Measurements from ENCODE around the gene SHISA7. TPM values are rescaled to one million over a fixed set of nuclear protein-coding genes. Genes with fewer than 3 reads are reported as not detected.

SHISA7 gene
- not detected in 2 replicates for total RNA-seq

DNA sequence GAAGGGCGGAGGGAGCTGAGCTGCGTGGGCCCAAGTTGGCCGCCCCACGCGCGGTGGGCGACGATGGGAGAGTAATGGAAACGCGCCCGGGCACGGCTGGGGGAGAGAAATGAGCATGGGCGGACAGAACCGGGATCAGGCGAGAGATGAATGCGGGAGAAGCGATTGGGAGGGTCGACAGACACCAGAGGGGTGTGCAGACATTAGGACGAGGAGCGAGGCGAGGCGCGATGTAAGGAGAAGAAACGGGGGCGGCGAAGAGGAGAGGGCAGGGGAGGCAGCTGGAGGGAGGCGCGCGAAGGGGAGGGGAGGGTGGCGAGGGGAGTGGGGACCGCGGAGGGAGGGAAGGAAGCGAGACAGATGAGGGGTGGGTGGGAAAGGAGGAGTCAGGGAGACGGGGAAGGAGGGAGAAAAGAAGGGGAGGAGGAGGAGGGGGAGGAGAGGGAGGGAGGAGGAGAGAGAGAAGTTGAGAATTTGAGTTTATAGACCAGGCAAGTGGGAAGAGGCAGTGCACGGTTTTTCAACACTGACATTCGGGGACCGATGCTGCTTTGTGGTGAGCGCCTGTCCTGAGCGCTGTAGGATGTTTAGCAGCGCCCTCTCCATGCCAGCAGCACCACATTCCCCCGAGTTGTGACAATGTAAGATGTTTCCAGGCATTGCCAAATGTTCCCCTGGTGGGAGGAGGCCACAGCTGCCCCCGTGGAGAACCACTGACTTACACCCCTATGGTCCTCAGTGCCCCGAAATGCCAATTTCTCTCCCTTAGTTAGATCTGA lies at the start of gene SHISA7:
Gene SHISA7 (minus strand): TSS at position 256 of the 779 bp plus-strand sequence. CDS start 437 bp downstream, outside the sequence.

DNA sequence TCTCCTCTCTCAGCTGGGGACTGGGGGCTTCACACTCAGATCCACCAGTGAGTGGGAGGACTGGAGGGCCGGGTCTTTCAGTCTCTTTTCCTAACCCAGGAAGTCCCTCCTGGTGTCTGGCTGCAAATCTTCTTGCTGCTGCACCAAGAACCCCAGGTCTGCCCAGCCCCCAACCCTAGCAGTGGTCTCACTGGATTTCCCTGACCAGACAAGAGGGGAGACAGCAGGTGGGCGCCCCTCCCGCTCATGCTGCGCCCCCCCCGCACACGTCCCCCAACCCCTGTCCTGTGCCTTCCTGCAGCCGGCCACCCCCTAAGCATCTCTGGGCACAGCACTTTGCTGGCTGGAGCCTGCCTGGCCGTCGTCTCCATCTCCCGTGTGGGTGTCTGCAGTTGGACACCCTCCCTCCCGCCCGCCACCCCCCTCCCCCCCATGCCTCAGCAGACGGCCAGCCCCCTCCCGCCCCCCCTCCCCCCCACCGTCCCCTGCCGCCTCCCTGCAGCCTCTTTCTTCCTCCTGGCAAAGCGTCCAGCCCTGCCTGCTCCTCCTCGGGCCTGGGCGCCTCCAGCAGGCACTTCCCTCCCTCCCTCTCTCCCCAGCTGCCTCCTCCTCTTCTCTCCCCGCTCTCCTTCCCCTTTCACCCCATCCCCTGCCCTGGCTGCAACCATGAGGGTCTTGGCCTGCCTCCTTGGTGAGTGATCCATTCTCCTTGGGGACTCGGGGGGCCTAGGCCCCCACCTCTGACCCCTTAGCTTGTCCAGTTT lies 45.0 kb upstream of the SHISA7 start, which contains the start of gene SSC5D:
Gene SSC5D (plus strand): TSS at position 513 of the 764 bp plus-strand sequence. CDS start 154 bp downstream, at position 667.

DNA sequence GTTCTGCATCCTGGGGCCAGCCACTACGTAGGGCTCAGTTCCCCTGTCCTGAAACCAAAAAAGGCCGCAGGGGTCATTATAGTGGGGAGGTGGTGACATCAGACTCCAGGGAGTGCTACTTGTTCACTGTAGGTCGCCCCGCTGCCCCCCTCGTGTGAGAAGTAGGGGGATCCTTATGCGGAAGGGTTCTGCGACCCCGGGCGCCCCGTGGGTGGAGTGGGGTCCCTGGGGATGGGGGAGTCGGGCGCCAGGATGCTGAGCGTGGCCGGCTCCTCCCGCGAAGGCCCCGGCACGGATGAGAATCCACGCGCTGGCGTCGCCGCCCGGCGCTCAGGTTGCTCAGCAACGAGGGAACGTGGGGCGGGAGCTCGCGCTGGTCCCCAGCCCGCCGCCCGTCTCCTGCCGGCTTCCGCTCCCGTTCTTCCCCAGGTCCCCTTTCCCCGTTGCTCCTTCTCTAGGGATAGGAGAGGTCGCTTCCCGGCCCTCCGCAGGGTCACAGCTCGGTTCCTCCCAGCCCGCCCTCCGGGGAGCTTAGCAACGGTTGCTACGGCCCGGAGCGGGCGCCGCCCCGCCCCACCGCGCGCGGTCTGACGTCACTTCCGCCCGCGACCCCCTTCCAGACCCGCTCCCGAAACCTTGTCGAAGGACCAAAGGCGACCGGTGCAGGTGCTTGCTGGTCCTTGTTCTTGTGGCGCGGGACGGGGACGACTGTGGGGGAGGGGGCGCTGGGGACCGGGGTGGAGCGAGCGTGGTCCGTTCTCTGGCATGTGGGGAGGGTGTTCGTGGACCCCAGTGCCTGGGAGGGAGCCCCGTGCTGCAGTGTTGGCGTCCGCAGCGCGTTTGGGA lies 41.7 kb upstream of the SHISA7 start, which contains the start of gene NAT14:
Gene NAT14 (plus strand): TSS at position 596 of the 846 bp plus-strand sequence. CDS start 521 bp downstream, outside the sequence.

DNA sequence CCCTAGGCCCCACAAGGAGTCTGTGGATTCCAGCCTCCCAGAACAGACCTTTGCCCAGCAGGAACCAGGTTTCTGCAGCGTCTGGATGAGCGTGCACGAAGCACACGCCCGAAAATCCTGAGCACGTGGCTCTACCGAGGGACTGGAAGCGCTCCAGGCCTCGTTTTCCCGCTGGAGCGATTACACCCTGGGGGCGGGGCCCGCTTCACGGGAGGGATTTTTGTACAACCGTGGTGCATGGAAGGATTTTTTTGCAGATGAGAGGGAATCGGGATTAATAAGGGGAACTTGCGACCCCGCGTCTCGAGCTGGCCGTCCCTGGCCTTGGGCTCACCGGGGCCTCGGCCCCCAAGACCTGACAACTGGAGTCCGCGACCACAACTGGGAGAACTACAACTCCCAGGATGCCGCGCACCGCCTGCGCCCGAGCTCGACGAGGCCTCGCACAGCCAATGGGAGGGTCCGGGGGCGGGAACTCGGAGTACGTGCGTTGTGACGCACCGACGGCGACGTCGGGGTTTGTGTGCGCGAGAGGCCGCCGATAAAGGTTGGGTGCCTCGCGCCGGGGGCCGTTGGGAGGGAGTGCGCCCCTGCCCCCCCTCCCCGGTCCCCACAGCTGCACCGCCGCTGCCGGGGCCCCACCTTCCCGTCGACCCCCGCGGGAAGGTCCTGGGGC lies 33.1 kb upstream of the SHISA7 start, which contains the start of gene ZNF628:
Gene ZNF628 (plus strand): TSS at position 518 of the 676 bp plus-strand sequence. CDS start 3,294 bp downstream, outside the sequence.

DNA sequence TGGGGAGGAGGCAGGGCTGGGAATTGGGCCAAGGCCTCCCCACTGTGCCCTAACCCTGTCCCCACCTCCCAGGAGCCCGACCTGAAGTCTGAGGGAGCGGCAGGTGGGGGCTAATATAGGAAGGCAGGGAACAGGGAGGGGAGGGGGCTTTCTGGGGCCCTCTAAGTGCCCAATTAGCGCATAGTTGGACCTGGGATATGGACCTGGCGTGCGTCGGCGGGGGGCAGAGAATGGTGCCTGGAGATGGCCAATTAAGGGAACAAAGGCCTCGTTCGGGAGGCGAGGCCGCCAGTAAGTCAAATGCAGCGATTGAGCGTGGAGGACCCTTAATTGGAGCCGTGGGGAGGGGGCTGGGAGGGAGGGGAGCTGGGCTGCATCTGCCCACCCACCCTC lies 21.6 kb upstream of the SHISA7 start, which contains the start of gene C19orf85:
Gene C19orf85 (minus strand): TSS at position 90 of the 393 bp plus-strand sequence. CDS start 197 bp downstream, outside the sequence.

DNA sequence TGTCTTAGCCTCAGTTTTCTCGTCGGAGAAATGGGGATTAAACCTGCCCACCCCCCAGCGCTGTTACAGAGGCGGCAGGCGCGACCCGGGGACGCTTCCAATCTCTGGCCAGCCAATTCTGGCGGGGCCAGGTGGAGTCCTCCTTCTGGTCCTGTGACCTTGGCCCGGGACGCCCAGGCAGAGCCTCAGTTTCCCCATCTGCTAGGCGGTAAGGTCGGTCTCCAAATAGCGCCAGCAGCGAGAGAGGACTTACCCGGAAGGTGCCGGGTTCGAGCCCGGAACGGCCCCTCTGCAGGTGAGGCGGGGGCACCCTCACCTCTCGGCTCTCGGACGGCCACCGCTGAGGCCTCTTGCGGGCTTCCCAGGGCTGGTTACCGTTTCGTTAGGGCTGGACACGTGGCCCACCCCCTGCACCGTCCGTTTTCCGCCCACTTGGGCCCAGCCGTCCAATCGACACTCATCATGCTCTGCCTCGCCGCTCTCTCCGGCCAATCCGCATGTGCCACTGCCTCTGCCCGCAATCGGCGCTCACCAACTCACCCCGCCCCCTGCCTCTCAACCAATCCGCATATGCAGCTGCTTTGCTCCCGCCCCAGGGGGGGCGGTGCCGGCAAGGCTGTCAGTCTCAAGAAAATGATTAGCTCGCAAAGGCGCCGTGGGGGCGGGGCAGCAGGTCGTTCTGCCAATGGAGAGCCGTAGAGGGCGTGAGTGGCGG lies 18.3 kb upstream of the SHISA7 start, which contains the start of gene ISOC2:
Gene ISOC2 (minus strand): TSS at position 384 of the 715 bp plus-strand sequence. CDS start 5,156 bp downstream, outside the sequence.

DNA sequence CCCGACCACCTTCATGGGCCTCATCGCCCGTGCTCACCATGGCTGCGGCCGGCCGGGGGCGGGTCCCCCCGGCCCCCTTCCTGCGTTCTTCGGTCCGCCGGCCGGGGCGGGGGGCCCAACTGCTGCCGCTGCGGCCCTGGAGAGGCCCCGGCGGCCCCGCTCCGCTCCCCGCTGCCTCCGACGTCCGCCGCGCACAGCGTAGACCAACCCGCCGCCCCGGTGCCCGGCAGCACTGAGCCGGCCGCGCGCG lies 35.6 kb downstream of the SHISA7 start, which contains the start of gene UBE2S:
Gene UBE2S (minus strand): TSS at position 239 of the 250 bp plus-strand sequence. CDS start 199 bp downstream, at position 40.

DNA sequence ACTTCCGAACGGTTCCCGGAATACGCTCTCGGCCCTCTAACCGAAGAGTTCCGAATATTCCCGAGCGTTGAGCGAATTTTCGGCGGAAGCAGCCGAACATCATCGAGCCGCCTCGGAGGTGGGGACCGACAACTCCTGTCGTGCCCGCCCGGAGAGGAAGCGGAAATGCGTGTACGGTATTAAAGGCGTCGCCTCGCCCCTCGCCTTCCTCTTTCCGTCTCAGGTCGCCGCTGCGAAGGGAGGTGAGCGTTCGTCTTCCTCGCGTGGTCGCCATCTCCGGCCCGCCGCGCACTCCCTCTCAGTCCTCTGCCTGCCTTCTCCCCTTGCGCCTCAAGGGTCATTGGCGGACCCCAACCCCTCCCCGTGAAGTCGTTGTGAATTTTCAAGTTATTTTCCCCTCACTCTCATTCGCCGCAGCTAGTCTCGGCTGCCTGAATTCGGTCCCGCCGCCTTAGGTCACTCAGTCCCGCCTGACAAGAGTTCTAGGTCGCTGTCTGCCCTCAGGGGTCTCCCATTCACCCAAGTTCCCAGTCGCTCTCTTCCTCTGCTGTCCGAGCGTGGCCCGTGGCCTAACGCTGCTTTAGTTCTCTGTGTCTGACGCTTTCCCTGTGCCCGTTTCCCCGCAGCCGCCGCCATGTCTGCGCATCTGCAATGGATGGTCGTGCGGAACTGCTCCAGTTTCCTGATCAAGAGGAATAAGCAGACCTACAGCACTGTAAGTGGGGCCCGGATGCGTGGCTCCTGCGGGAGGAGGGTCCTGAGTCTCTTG lies 57.2 kb downstream of the SHISA7 start, which contains the start of gene RPL28:
Gene RPL28 (plus strand): TSS at position 209 of the 769 bp plus-strand sequence. CDS start 426 bp downstream, at position 635.

DNA sequence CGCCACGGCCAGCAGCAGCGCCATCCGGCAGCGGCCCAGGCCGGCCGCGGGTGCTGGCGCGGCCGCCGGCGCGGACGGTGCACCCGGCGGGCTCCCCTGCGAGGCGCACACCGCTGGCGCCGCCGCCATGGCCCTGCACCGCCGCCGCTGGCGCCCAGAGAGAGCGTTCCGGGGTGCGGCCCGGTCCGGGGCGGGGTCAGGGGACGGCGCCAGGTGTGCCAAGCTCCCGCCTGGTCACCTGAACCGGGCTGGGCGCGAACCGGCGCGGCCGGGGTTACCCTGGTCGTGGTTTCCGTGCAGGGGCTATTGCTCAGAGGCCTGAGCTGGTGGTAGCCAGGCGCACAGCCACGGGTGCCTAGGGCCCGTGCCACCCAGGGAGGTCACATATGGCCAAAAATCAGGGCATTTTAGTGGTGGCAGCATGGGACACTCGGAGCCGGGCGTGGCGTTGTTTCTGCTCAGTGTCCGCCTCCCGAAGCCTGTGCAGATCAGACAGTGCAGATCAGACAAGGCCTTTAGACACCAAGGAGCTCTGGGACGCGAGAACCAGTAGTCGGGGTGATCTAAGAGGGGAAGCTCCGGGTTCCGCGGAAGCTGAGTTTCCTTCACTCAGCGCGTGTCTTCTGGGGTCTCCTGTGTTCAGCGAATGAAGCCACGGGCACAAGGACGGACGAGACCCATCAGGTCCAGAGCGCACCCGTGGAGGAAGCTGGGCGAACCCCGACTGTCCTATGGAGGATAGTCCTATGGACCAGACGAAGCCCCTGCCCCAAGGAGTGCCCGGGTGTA lies 58.8 kb downstream of the SHISA7 start, which contains the start of gene TMEM238:
Gene TMEM238 (minus strand): TSS at position 162 of the 789 bp plus-strand sequence. CDS start 33 bp downstream, at position 129.

Other genes with a start within 250 kb of the SHISA7 start
- gene PTPRH, start 233.8 kb downstream of the SHISA7 start, total RNA-seq: 0.08 and 0.57 TPM in 2 replicates
- gene TMEM86B, start 214.5 kb downstream of the SHISA7 start, total RNA-seq: 0.95 and 1.6 TPM in 2 replicates
- 33.8 and 38.8 TPM in 2 replicates for gene PPP6R1, start 184.3 kb downstream of the SHISA7 start, total RNA-seq
- 41.6 and 79.3 TPM in 2 replicates for gene HSPBP1, start 163.2 kb downstream of the SHISA7 start, total RNA-seq
- 1.7 and 2.3 TPM in 2 replicates for gene BRSK1, start 159.3 kb downstream of the SHISA7 start, total RNA-seq
- gene TMEM150B, start 118.0 kb downstream of the SHISA7 start, total RNA-seq: not detected in 2 replicates
- 6.9 and 11.9 TPM in 2 replicates for gene KMT5C, start 103.4 kb downstream of the SHISA7 start, total RNA-seq
- gene COX6B2, start 88.6 kb downstream of the SHISA7 start, total RNA-seq: 0.42 and 0.55 TPM in 2 replicates
- gene GARIN5B, start 80.0 kb downstream of the SHISA7 start, total RNA-seq: not detected in 2 replicates
- 2.9 and 7.0 TPM in 2 replicates for gene IL11, start 72.8 kb downstream of the SHISA7 start, total RNA-seq
- not detected in 2 replicates for gene TMEM190, start 66.5 kb downstream of the SHISA7 start, total RNA-seq
- 11.9 and 16.4 TPM in 2 replicates for gene TMEM238, start 59.0 kb downstream of the SHISA7 start, total RNA-seq
- gene RPL28, start 57.4 kb downstream of the SHISA7 start, total RNA-seq: 297 and 300 TPM in 2 replicates
- gene UBE2S, start 35.5 kb downstream of the SHISA7 start, total RNA-seq: 107 and 271 TPM in 2 replicates
- gene ISOC2, start 18.3 kb upstream of the SHISA7 start, total RNA-seq: 132 and 147 TPM in 2 replicates
- not detected in 2 replicates for gene C19orf85, start 21.5 kb upstream of the SHISA7 start, total RNA-seq
- gene ZNF628, start 33.3 kb upstream of the SHISA7 start, total RNA-seq: 8.6 and 15.3 TPM in 2 replicates
- gene NAT14, start 41.9 kb upstream of the SHISA7 start, total RNA-seq: 12.7 and 16.3 TPM in 2 replicates
- 0.31 TPM in 1 of 2 replicates, not detected in the other for gene SSC5D, start 45.1 kb upstream of the SHISA7 start, total RNA-seq
- not detected in 2 replicates for gene SBK2, start 93.8 kb upstream of the SHISA7 start, total RNA-seq
- not detected in 2 replicates for gene SBK3, start 102.2 kb upstream of the SHISA7 start, total RNA-seq
- 4.7 and 6.6 TPM in 2 replicates for gene ZNF579, start 137.5 kb upstream of the SHISA7 start, total RNA-seq
- gene FIZ1, start 156.2 kb upstream of the SHISA7 start, total RNA-seq: 6.9 and 7.9 TPM in 2 replicates
- gene ZNF524, start 157.0 kb upstream of the SHISA7 start, total RNA-seq: 20.2 and 24.9 TPM in 2 replicates
- 2.7 and 3.7 TPM in 2 replicates for gene ZNF865, start 162.3 kb upstream of the SHISA7 start, total RNA-seq
- gene ZNF784, start 181.3 kb upstream of the SHISA7 start, total RNA-seq: 2.3 and 3.2 TPM in 2 replicates
- 8.0 and 8.3 TPM in 2 replicates for gene ZNF580, start 197.7 kb upstream of the SHISA7 start, total RNA-seq
- 20.5 and 40.1 TPM in 2 replicates for gene ZNF581, start 200.3 kb upstream of the SHISA7 start, total RNA-seq
- 7.1 and 7.3 TPM in 2 replicates for gene CCDC106, start 204.9 kb upstream of the SHISA7 start, total RNA-seq
- 96.4 and 163 TPM in 2 replicates for gene U2AF2, start 211.7 kb upstream of the SHISA7 start, total RNA-seq
- gene EPN1, start 231.9 kb upstream of the SHISA7 start, total RNA-seq: 107 and 117 TPM in 2 replicates